CD4-positive, alpha-beta T cell treated with Interleukin-6 for 4 hours (primary cell): ENCODE measurements around the gene HTT-AS.
A peak's percentile ranks its signal among the peaks of the same experiment; 100 is the strongest.

Source experiments
- DNase-seq: peaks from one replicate; pipeline ENCODE4 v3.0.0-alpha.2; 2020; ENCODE audit warnings: mixed read lengths

The HTT-AS gene

DNA sequence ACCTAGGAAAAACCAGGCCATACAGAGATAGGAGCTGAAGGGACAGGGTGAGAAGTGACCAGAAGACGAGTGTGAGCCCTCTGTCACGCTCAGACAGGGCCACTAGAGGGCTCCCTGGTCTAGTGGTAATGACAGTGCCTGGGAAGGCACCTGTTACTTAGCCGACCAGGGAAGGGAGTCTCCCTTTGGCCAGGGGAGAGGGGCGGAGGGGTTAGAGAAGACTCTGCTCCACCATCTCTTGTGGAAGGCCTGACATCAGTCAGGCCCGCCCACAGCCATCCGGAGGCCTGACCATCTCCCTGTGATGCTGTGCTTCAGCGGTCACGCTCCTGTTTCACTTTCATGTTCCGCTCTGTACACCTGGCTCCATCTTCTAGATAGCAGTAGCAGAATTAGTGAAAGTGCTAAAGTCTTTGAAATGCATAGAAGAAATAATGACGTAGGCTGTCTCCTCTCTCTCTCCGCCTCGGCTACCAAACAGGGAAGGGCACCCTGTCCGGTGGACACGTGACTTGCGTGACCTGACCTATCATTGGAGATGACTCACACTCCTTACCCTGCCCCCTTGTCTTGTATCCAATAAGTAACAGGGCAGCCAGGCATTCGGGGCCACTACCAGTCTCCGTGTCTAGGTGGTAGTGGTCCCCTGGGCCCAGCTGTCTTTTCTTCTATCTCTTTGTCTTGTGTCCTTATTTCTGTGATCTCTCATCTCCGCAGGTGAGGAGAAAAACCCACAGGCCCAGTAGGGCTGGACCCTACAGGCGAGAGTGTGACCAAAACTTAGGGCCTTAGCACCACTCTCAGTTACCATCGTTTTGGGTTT is 26.7 kb downstream of the HTT-AS start:
- DNase-seq, result peak; percentile 63

DNA sequence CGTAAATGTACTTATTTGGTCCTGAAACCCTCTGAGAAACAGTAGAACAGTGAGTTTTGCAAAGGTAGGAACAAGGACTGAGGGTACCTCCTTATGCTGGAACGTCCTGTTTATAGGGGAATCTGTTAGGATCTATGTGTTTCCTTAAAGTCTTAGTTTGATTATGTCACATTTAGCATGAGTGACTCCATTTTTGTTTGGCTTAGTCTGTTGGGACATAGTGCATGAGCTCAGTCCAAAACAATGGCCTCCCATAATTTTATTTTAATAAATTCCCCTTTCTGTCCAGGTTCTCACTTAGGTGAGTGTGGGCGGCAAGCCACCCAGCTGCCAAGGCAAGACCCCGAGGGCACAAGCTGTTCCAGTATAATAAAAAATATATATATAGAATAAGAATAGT is 27.7 kb downstream of the HTT-AS start:
- DNase-seq, result no peak

DNA sequence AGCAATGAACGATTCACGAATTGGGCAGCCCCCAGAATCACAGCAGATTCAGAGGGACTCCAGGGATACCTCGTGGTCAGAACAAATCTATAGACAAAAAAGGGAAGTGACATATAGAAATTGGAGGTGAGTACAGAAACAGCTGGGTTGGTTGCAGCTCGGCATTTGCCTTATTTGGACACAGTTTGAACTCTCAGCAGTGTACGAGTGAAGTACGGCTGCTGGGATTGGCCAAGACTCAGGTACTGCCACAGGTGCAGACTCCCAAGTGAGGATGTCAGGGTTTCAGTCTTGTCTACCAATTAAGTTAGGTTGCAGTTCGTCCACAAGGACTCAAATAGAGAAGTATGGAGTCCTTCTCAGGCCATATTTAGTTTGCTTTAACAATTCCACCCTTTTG is 28.2 kb downstream of the HTT-AS start:
- no peak for DNase-seq

DNA sequence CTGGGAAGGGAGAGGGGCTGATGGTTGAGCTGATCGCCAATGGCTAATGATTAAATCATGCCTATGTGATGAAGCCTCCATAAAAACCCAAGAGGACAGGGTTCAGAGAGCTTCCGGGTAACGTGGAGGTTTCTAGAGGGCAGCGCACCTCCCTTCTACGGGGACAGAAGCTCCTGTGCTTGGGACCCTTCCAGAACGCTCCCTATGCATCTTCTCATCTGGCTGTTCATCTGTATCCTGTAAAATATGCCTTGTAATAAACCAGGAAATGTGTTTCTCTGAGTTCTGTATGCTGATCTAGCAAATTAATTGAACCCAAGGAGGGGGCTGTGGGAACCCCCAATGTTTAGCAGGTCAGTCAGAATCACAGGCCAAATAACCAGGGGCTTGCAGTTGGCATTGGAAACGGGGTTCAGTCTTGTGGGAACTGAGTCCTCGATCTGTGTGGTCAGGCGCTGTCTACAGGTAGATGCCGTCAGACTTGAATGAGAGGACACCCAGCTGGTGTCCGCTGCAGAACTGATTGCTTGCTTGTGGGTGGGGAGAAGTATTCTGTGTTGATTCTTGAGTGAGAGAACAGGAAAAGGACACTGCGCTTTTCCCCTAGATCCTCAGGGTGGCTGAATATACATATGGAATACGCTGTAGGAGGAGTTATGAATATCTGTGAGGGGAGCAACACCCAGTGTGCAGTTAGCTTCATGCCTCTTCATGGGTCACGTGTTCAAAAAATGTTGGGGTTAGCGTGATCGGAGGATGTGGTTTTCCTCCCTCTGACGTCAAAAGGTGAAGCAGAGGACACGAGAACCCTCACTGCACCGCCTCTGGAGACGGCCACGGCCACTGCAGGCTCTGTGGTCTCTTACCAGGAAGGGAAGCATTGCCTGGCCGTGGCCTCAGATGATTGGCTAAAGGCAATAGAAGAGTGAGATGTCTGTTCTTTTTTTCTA is 29.2 kb downstream of the HTT-AS start:
- DNase-seq, result peak; percentile 58

DNA sequence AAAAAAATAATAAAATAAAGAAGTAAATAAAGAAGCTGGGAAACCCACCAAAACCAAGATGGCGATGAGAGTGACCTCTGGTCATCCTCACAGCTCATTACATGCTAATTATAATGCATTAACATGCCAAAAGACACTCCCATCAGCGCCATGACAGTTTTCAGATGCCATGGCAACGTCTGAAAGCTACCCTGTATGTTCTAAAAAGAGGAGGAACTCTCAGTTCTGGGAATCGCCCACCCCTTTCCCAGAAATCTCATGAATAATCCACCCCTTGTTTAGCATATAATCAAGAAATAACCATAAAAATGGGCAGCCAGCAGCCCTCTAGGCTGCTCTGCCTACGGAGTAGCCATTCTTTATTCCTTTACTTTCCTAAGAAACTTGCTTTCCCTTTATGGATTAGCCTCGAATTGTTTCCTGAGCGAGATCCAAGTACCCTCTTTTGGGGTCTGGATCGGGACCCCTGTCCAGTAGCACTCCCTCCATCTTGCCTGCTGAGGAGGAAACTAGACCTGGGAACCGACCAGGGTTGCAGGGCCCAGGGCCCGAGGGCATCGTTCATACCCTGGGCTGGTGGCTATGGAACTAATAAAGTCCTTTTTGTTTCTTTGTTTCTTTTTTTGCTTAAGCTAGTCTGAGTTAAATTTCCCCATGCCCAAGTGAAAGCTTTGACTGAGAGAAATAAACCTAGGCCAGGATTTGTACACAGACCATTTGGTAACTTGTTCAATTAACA is 30.9 kb downstream of the HTT-AS start:
- no peak for DNase-seq

DNA sequence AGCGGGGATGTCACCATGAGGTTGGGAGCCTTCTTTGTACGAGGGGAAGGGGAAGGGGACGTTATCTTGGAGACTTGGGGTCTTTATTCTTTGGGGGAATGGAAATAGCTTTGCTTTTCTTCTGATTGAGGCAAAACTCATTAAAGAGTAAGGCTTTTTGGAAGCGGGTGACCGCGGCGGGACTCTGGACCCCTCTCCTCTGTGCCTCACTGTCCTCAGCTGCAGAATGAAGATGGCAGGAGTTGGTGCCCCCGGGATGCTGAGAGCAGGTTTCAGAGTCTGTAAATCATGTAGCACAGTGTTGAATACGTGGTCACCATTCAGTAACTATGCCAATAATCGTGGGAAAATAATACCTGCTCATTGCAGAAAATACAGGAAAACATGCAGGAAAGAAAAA is 32.1 kb downstream of the HTT-AS start:
- DNase-seq, result no peak

DNA sequence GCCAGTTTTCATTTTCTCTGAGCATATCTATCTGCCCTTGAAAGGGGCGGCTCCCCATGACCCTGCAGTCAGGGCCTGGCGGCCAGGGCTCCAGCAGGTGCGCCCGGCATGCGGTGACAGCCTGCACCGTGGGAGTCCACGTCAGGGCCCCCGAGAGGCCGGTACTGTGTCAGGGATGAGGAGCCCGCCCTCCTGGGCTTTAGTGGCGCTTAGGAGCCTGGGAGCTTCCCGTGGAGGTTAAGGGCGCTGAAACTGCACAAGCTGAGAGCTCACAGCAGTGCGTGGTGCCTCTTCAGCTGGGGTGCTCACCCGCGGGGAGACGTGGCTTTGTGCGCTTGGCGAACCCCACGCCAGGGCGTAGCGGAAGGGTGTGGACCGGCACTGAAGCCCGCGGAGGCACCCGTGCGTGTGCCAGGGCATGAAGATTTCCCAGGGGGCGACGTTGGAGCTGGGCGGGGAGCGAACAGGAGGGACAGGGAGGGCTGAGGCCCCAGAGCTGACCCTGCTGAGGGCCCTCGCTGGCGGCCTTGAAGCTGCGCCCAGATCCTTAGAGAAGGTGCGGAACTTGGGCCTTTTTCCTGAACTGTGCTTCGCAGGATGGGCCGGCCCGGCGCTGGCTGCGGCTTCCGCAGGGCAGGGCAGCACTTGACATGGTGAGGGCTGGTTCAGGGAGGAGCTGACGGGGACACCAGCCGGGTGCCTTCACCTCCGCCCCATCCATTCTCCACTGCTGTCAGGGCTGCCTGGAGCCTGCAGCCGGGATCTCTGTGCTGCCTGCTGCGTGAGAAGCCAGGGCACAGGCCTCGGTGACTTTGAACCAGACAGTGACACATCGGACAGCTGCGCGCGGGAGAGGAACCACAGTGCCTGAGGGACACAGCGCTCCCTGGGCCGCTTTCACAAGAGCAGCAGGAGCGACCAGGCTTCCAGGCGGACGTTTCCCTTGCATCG is 32.9 kb downstream of the HTT-AS start:
- DNase-seq, result peak; percentile 53

DNA sequence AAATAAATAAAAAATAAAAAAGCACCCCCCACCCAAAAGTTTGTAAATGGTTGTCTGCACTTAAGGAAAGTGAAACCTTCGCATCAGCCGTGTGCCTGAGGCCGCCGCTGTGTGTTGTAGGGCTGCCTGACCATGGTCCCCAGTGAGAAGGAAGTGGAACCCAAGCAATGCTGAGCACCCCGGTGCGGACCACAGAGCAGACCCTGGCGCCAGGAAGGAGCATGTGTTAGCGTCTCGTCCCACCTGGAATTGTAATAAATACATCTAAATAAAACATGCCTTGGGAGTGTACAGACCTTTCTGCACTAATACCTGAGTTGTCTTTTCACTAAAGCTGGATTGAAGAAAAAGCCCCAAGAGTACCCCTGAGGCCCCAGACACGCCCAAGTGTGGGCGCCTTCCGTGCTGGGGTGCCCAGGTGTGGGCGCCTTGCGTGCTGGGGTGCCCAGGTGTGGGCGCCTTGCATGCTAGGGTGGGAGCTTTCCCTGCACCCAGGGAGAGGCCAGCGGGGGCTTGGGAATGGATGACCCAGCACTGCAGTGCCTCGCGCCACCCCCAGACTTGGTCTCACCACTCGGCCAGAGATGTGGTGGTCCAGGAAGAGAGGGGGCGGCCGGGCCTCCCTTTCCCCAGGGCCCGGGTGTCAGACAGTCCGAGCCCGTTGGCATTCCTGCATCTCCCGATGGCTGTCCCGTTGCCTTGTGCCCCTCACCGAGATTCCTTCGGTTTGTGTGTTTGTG is 33.7 kb downstream of the HTT-AS start:
- DNase-seq, result no peak

DNA sequence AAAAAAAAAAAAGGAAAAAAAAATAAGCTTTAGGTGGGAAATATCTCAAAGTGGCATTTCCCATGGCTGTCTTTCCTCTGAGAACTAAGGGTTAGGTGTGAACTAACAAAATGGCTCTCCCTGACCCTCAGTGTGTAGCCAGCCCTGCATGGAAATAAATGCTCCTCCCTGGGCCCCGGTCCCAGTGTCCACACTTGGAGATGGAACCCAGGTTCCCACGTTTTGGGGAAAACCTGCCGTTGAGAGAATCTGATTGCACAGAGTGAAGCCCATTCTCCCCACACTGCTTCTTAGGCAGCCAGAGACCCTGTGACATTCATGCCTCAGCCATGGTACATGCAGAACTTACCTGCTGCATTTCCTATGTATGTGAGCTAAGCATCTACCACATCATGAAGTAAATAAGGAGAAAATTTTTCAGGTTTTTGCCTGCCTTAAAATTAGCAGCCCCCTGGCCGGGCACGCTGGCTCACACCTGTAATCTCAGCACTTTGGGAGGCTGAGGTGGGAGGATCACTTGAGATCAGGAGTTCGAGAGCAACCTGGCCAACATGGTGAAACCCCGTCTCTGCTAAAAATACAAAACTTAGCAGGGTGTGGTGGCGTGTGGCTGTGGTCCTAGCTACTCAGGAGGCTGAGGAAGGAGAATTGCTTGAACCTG is 34.5 kb downstream of the HTT-AS start:
- no peak for DNase-seq

DNA sequence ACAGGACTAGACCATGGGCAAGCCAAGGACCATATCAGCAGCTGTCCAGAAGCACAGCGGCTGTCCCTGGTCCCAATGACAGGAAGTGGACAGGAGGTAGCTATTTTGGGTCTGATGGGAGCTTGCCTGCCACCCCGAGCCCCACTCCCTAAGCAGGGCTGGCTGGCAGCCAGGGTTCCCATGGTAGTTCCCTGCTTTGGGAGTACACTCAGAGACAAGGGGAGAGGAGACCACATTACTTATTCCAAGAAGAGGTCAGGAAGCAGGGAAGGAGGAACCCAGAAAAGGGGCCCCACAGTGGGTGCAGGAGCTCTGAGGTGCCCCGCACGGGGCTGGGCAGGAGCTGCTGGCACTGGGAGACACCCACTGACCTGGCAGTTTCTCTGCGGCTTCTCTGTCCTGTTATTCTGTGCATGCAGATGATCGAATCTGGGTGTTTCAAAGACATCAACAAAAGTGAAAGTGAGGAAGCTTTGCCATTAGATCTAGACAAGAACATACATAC is 36.3 kb downstream of the HTT-AS start:
- DNase-seq, result peak; percentile 16

DNA sequence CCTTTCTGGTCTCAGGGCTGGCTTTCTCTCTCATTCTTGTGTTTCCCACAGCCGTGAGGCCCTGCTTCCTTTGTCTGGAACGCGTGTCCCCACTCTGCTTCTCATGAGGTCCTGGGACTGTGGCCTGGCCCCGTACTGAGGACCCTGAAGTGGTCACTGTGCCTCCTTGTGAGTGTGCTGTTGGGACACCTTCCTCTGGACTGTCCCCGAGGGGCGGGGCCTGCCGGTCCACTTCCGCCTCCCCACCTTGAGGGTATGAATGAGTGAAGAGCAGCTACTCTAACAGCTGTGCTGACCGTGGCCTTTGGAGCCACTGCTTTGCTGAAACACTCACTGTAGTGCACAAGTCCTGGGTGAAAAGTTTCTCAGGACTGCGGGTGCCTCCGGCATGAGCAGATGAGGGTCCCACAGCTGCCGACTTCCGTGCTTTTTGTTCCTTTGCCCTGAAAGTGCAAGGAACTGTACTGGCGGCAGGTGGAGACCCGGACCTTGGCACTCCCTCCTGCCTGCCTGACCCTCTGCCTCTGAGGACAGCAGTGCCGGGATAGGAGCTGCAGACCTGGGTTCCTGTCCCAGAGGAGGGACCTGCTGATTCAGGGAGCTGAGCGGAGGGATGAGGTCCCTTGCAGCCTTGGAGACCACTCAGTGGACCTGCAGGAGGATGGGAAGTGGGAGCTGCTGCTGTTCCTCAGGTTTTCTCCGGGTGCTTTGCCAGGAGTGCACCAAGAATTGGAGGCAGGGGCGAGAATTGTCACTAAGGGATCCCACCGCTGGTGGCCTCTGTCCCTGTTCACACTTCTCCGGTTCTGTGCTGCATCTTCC is 38.0 kb downstream of the HTT-AS start:
- DNase-seq, result no peak

DNA sequence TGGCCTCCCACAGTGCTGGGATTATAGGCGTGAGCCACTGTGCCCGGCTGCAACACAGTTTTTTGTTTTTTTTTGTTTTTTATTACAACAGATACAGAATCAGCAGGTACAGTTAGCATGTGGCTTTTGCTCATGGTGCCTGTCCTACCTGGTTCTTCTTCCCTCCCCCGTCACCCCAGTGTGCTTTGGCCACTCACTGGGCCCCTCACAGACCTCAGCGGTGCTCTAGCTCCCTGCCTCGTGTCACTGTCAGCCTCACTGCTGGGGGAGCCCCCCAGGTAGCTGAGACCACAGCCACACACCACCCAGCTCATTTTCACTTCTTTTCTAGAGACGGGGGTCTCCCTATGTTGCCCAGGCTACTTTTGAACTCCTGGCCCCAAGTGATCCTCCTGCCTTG is 38.7 kb downstream of the HTT-AS start:
- no peak for DNase-seq

DNA sequence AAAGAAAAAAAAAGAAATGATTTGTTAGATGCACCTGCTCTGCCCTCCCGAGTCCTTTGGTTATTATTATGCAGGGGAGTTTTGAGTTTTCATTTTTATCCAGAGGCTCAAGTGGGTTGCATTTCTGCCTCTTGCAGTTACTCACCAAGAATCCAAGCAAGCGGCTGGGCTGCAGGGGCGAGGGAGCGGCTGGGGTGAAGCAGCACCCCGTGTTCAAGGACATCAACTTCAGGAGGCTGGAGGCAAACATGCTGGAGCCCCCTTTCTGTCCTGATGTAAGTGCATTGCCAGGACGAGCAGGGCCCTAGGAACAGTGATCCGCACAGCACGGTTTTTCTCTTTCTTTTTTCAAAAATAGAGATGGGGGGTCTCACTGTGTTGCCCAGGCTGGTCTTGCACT is 39.1 kb downstream of the HTT-AS start:
- DNase-seq, result no peak

DNA sequence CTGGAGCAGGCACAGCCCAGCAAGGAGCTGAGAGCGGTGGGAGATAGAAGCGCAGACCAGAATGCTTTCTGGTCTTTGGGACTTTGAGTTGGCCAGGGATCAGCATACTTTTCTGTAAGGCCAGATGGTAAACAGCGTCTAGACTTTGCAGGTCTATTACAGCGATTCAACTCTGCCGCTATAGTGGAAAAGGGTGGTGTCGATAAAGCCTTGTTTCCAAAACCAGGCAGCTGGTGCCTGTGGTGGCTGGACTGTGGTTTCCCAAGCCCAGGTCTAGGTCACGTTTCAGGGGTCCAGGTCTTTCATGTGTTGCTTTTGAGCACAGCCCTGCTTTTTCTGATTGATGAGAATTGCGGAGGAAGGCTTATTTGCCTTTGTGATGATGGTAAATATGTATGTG is 40.1 kb downstream of the HTT-AS start:
- DNase-seq, result no peak

DNA sequence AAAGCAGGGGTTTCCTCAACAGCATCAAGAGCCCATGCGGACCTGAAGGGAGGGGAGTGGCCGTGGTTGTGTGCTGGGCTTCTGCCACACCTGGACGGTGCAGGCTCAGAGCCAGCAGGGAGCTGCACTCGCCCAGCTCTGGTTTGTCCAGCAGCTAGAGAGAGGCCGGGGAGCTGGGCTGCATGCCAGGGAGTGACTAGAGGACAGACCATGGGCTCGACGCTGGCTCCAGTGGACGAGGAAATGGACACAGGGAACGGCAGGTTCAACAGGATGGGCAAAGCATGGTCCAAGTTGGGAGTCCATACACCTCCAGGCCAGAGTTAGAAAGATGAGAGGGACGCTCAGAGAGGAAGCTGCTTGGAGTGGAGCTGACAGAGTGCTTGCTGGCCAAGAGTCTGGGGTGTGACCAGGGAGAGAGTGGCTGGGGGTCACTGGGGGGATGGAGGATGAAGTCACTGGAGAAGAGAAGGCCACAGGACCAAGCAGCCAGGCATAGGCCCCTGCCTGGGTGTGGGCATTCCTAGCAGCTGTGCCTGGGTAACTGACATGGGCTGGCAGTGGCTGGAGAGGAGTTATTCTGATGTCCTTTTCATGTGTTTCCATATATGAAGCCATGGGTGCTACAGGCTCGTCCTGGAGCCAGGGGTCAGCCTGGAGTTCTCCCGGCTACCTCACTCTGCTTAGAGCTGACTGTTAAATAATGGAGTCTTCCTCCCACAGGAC is 42.8 kb downstream of the HTT-AS start:
- no peak for DNase-seq

DNA sequence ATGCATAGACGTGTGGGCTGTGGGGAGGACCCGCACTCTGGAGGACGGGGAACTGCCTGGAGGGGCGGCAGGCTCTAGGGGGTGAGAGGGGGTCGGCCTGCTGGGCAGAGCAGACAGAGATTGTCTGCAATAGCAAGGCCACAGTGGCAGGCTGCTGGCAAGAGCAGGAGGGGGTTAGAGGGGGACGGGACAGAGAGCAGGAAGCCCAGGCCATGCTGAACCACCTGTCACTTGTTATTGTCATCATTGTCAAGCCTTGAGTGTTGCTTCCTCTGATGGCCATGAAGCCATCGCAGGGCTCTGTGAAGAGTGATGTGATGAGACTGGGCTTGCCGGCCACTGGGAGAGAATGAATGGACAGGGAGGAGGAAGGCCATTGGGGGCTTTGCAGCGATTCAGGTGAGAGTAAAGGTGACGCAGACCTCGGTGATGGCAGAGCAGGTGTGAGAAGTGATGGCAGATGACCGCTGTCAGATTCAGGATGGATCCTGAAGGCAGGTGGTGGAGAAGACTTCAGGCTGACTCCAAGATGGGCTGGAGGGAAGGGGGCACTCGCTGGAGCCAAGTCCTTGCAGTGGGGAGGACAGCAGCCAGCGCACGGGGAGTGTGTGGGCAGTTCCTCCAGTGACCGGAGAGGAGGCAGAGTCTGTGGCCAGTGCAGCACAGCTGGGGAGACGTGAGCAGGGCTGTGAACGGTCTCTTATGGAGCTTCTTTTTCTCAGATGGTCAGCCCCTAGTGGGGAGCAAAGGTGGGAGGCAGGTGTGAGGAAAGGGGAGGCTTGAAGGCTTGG is 43.6 kb downstream of the HTT-AS start:
- no peak for DNase-seq

DNA sequence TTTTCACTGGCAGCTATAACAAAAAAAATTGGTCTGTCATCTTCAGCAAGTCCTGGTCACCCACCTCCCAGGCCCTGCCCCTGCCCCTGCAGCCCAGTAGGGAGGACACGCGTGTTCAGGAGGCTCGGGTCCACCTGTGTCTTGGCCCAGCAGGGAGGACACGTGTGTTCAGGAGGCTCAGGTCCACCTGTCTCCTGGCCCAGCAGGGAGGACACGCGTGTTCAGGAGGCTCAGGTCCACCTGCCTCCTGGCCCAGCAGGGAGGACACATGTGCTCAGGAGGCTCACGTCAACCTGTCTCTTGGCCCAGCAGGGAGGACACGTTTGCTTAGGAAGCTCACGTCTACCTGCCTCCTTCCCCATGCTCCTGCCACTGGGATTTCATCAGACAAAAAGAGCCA is 44.9 kb downstream of the HTT-AS start:
- DNase-seq, result no peak

DNA sequence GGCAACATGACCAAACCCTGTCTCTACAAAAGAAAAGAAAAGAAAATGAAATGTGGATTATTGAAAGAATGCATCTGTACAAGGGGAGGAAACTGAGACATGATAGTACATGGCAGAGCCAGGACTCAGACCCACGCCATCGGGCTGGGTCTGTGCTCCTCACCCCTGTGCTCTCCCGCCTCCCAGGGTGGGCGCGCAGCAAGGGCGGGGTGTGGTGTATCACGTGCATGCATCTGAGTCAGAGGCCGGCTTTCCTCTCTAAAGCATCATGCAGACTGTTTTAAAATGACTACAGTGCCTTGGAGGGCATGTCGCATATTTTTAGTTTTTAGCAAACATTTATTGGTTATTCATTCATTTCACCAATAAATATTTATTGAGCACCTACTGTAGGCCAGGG is 47.8 kb downstream of the HTT-AS start:
- DNase-seq, result no peak
